HepG2 (cell line): ENCODE results near the gene DRAM1. TPM values are rescaled to one million over a fixed set of nuclear protein-coding genes. Genes with fewer than 3 reads are reported as not detected.

Source experiments
- ATAC-seq: fragments of 200-7000 bp; cut with Tn5 transposase; 3 replicates; pipeline ENCODE4 v1.9.1; 2020; ENCODE audit warnings: mild to moderate bottlenecking, moderate library complexity
- BruUV-seq: library from RNA; stranded (reverse); fragments of 400-500 nt; replicated peaks from 2 replicates; lab custom pipeline; 2021; lab: Mats Ljungman, UMichigan
- CTCF ChIA-PET: fragments of 300-600 bp; formaldehyde crosslinking; extraction: SDS; loops from one replicate; lab custom pipeline; 2021; ENCODE audit warnings: low total read pairs, inconsistent platforms, low intra/inter-chr PET ratio; lab: Yijun Ruan, JAX
- POLR2A ChIA-PET: fragments of 350-600 bp; sonication (Branson Sonifier 250); formaldehyde crosslinking; loops from one replicate; lab custom pipeline; 2020; ENCODE audit warnings: antibody characterized with exemption, inconsistent platforms; lab: Yijun Ruan, JAX
- DNase-seq: peaks from one replicate; pipeline ENCODE4 v3.0.0-alpha.2; 2015; ENCODE audit warnings: low spot score
- FAIRE-seq: peaks from 3 replicates; lab custom pipeline; 2011; peaks lifted over from hg19 to GRCh38; lab: Jason Lieb, UNC
- H2AFZ ChIP-seq: one replicate; pipeline ENCODE4 v1.6.1; 2011; ENCODE audit warnings: low read length, inconsistent platforms
- H3K27ac ChIP-seq: fragments of 300-600 bp; 3 replicates; pipeline ENCODE4 v1.8.0; 2011; ENCODE audit warnings: mixed run types, mild to moderate bottlenecking, mixed read lengths, low read length, inconsistent platforms; ENCODE audit not compliant: insufficient read depth; ENCODE audit errors: extremely low read length
- H3K27me3 ChIP-seq, 2 experiments: fragments of 200-600 bp in 1 of 2; 2 replicates in 1 of 2; 3 replicates in 1 of 2; pipeline versions ENCODE4 v1.6.0 to v1.8.0; 2011; ENCODE audit warnings: low read length in 2 of 2, mild to moderate bottlenecking in 2 of 2, moderate library complexity in 2 of 2, inconsistent platforms in 1 of 2; ENCODE audit not compliant: insufficient read depth in 2 of 2, control insufficient read depth in 1 of 2
- H3K36me3 ChIP-seq, 2 experiments: fragments of 200-600 bp in 1 of 2; replicated peaks in 1 of 2; 2 replicates in 1 of 2; 3 replicates in 1 of 2; pipeline versions ENCODE4 v1.5.1 to v1.8.0; 2011; ENCODE audit warnings: low read length in 2 of 2, inconsistent platforms in 1 of 2; ENCODE audit not compliant: insufficient read depth in 2 of 2, control insufficient read depth in 1 of 2
- H3K4me1 ChIP-seq: 2 replicates; pipeline ENCODE4 v1.5.1; 2012; ENCODE audit warnings: low read length, inconsistent platforms; ENCODE audit not compliant: insufficient read depth
- H3K4me2 ChIP-seq: 2 replicates; pipeline ENCODE4 v1.6.0; 2011; ENCODE audit warnings: low read depth, low read length, inconsistent platforms
- H3K4me3 ChIP-seq, 3 experiments: fragments of 200-600 bp in 1 of 3; sonication (generic), shearing (Covaris generic) in 1 of 3; replicated peaks in 1 of 3; 2 replicates each; pipeline ENCODE4 v1.5.1; 2011 to 2016; ENCODE audit warnings: low read length in 3 of 3, inconsistent platforms in 2 of 3, low read depth in 2 of 3, mild to moderate bottlenecking in 2 of 3, control low read depth in 1 of 3, mixed read lengths in 1 of 3; ENCODE audit not compliant: insufficient read depth in 1 of 3
- H3K79me2 ChIP-seq: one replicate; pipeline ENCODE4 v1.6.1; 2011; ENCODE audit warnings: low read length, inconsistent platforms; ENCODE audit not compliant: insufficient read depth
- H3K9ac ChIP-seq: 2 replicates; pipeline ENCODE4 v1.6.0; 2011; ENCODE audit warnings: mild to moderate bottlenecking, low read depth, low read length, inconsistent platforms; ENCODE audit not compliant: insufficient read depth
- H3K9me3 ChIP-seq: 2 replicates; pipeline ENCODE4 v1.5.1; 2012; ENCODE audit warnings: mild to moderate bottlenecking, low read length
- H4K20me1 ChIP-seq: 2 replicates; pipeline ENCODE4 v1.6.0; 2011; ENCODE audit warnings: inconsistent platforms, mild to moderate bottlenecking, low read length, moderate library complexity; ENCODE audit not compliant: insufficient read depth
- HMG20A ChIP-seq: IDR thresholded peaks from 2 replicates; pipeline ENCODE4 v1.6.1; 2016; ENCODE audit warnings: borderline replicate concordance
- MLLT10 ChIP-seq: sonication (generic); formaldehyde crosslinking; IDR thresholded peaks from 2 replicates; pipeline ENCODE4 v1.4.0; 2020; ENCODE audit warnings: missing genetic modification reagents
- POGZ ChIP-seq: sonication (generic); formaldehyde crosslinking; IDR thresholded peaks from 2 replicates; pipeline ENCODE4 v1.4.0; 2020; ENCODE audit warnings: mild to moderate bottlenecking, missing genetic modification reagents
- SETDB1 ChIP-seq: sonication (generic); formaldehyde crosslinking; IDR thresholded peaks from 2 replicates; pipeline ENCODE4 v1.5.1; 2020; ENCODE audit warnings: missing genetic modification reagents, mild to moderate bottlenecking, borderline replicate concordance
- SNAPC5 ChIP-seq: sonication (generic); formaldehyde crosslinking; IDR thresholded peaks from 2 replicates; pipeline ENCODE4 v1.8.1; 2023; ENCODE audit warnings: mild to moderate bottlenecking, missing genetic modification reagents, borderline replicate concordance
- ZC3H4 ChIP-seq: sonication (generic); formaldehyde crosslinking; IDR thresholded peaks from 2 replicates; pipeline ENCODE4 v1.4.0; 2020; ENCODE audit warnings: missing genetic modification reagents, borderline replicate concordance
- ZNF121 ChIP-seq: sonication (generic); formaldehyde crosslinking; IDR thresholded peaks from 2 replicates; pipeline ENCODE4 v1.5.0; 2020; ENCODE audit warnings: mild to moderate bottlenecking, missing genetic modification reagents
- ZNF205 ChIP-seq: IDR thresholded peaks from 2 replicates; pipeline ENCODE4 v1.6.1; 2018; ENCODE audit warnings: missing biosample characterization, missing genetic modification reagents
- ZNF530 ChIP-seq: sonication (generic); formaldehyde crosslinking; IDR thresholded peaks from 2 replicates; pipeline ENCODE4 v1.5.0; 2020; ENCODE audit warnings: low read depth, mild to moderate bottlenecking, missing genetic modification reagents
- ZSCAN21 ChIP-seq: sonication (generic); formaldehyde crosslinking; IDR thresholded peaks from 2 replicates; pipeline ENCODE4 v1.8.0; 2022; ENCODE audit warnings: mild to moderate bottlenecking, missing genetic modification reagents, moderate library complexity, borderline replicate concordance
- WGBS: methylation state at CpG from one replicate; pipeline ENCODE4 v1.1.6; 2017; ENCODE audit warnings: low lambda C conversion rate; 5-methylcytosine and 5-hydroxymethylcytosine counted together
- in situ Hi-C: cut with HindIII; loops from 2 replicates; pipeline ENCODE4 v1.10.0; 2017; ENCODE audit warnings: low pct_unique_long_range_greater_than_20kb; ENCODE audit not compliant: extremely low pct_ligation_motif_present
- intact Hi-C: fragments of 100-400 bp; cut with micrococcal nuclease; formaldehyde crosslinking; loops from one replicate; pipeline ENCODE4 v1.10.0; 2022; ENCODE audit not compliant: unreplicated experiment
- polyA plus RNA-seq, 8 experiments: library from polyadenylated mRNA; depleted of rRNA in 3 of 8; stranded (reverse) in 7 of 8; unstranded in 1 of 8; fragments of >200 nt; fragmentation: Illumina TruSeq in 4 of 8; extraction: Trizol in 4 of 8; gene quantifications; 2 replicates each; pipeline versions ENCODE4 v1.2.1 to v1.2.3, GENCODE V29; 2011 to 2016; ENCODE audit warnings: low read depth in 4 of 8, missing spikeins in 1 of 8, mixed read lengths in 1 of 8; ENCODE audit not compliant: insufficient read depth in 1 of 8
- total RNA-seq, 5 experiments: library from RNA; depleted of rRNA; stranded (reverse); fragments of >200 nt; fragmentation: Illumina TruSeq; extraction: Trizol; gene quantifications; 2 replicates each; pipeline ENCODE4 v1.2.3, GENCODE V29; 2016; ENCODE audit warnings: low read depth in 1 of 5

Gene DRAM1
- total and polyA plus RNA-seq, 2 of the 13 experiments (the other 11 are each of a cell fraction or from before 2014, with no cell fraction given): 20.9 to 32.6 TPM

DNA sequence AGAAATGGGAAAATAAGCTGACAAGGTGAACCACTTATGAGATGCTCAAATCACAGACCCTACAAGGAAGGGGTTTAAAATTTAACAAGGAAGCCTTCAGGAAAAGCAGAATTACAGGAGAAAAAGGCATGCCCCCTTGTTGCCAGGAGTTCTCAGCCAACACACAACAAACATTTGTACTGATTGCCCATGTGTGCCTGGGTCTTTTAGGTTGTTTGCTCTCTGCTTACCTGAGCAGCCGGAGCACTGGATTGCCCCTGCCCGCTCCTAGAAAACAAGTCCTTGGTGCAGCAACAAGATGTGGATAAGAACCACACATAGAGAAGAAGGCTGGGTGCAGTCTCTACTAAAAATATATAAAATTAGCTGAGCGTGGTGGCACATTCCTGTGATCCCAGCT, 3.4 kb downstream of the DRAM1 start:
- Histone ChIP-seq H3K4me2 (peak overlapping the region; percentile 36; the same call in 1 of the 2 replicates), H3K9me3 (no peaks in the 10 kb centered on the region), H4K20me1 (no peaks in the 10 kb centered on the region), H3K36me3 (peaks cover 0 to 4% of the 10 kb centered on the region in 2 experiments; a peak in 1 of 5 replicates), H3K27me3 (no peaks in the 10 kb centered on the region; a peak in 1 of 5 replicates), H3K4me3 (no peak overlapping the region), H3K79me2 (peaks cover 40% of the 10 kb centered on the region), H2AFZ (no peak overlapping the region), H3K9ac (no peak overlapping the region), H3K27ac (no peak overlapping the region), H3K4me1 (peaks cover 74% of the 10 kb centered on the region)
- intact Hi-C loops (no loop called here), in situ Hi-C loops (no loop called here)
- FAIRE-seq (no peak), DNase-seq (no peak), ATAC-seq (no peak)
- WGBS: 89% methylated on average over 3 of the region's 3 CpGs
- TSS peak; percentile 29 for BruUV-seq
- TF ChIP-seq ZNF205 (peak; percentile 92), ZC3H4 (CRISPR knock-in tag) (no peak)
- CTCF ChIA-PET: no interaction called here
- POLR2A ChIA-PET: interaction anchor here (1.0 kb wide), 1 partner anchor 11 kb away, joined by 3 read pairs; no protein-coding TSS in a partner anchor

DNA sequence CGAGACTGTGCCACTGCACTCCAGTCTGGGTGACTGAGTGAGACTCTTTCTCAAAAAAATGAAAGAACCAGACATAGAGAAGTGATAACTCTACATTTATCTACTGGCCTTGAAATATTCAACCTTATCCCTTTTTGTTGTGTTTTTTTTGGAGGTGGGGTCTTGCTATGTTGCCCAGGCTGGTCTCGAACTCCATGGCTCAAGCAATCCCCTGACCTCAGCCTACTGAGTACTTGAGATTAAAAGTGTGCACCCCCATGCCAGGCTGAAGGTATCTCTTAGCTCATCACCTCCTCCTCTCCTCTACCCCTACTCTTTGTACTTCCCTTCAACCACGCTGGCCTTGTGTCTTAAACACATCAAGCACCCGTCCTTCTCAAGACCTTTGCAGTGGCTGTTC, 3.8 kb downstream of the DRAM1 start:
- ATAC-seq (no peak), FAIRE-seq (no peak), DNase-seq (no peak)
- Histone ChIP-seq H4K20me1 (no peaks in the 10 kb centered on the region), H3K27me3 (no peaks in the 10 kb centered on the region; a peak in 1 of 5 replicates), H3K4me2 (peak overlapping the region; percentile 36; the same call in 1 of the 2 replicates), H3K4me1 (peaks cover 75% of the 10 kb centered on the region), H3K27ac (no peak overlapping the region), H3K9ac (no peak overlapping the region), H3K79me2 (peaks cover 45% of the 10 kb centered on the region), H3K36me3 (peaks cover under 1 to 4% of the 10 kb centered on the region in 2 experiments; a peak in 1 of 5 replicates), H2AFZ (no peak overlapping the region), H3K4me3 (no peak overlapping the region), H3K9me3 (no peaks in the 10 kb centered on the region)
- TF ChIP-seq ZSCAN21 (CRISPR knock-in tag): no peak
- TF ChIP-seq SNAPC5 (CRISPR knock-in tag): no peak
- TF ChIP-seq HMG20A (CRISPR knock-in tag): no peak
- no peak for TF ChIP-seq ZNF530 (CRISPR knock-in tag)
- peak; percentile 96 for TF ChIP-seq ZNF121
- TF ChIP-seq SETDB1: no peak
- no peak for TF ChIP-seq POGZ
- no peak for TF ChIP-seq MLLT10 (CRISPR knock-in tag)
- 98% methylated on average over 4 of the region's 4 CpGs for WGBS
- BruUV-seq: no TSS peak
- in situ Hi-C loops: no loop called here
- intact Hi-C loops: no loop called here
- ChIA-PET POLR2A (no interaction called here), CTCF (no interaction called here)
